Measurements from ENCODE around the gene WNT9A.
"Not testable (repeated sequence)": the region's sequence is repeated elsewhere in the genome, so short reads cannot be mapped to it uniquely, and the experiment has no call there.

Gene WNT9A

GRCh38 chr1:227966733-227967132, 19.0 kb upstream of the WNT9A start:
- H3K4me3 Mint-ChIP-seq; H3K36me3 Mint-ChIP-seq (ENCODE audit: low read depth); H3K27ac Mint-ChIP-seq; H3K4me1 Mint-ChIP-seq (ENCODE audit: low read depth); intact Hi-C loops (cut with micrococcal nuclease); H3K27me3 Mint-ChIP-seq; H3K9me3 Mint-ChIP-seq: not testable (repeated sequence)

GRCh38 chr1:227961651-227962466, 14.1 kb upstream of the WNT9A start:
- no peak overlapping the region for H3K4me3 Mint-ChIP-seq
- peaks cover 7% of the 10 kb centered on the region for H3K4me1 Mint-ChIP-seq (ENCODE audit: low read depth)
- intact Hi-C loops (cut with micrococcal nuclease), result no loop called here
- no peaks in the 10 kb centered on the region for H3K36me3 Mint-ChIP-seq (ENCODE audit: low read depth)
- no peak overlapping the region for H3K27ac Mint-ChIP-seq
- no peaks in the 10 kb centered on the region for H3K9me3 Mint-ChIP-seq
- H3K27me3 Mint-ChIP-seq, result peaks cover 3% of the 10 kb centered on the region

- no peaks in the 10 kb centered on the region for H3K36me3 Mint-ChIP-seq (ENCODE audit: low read depth)
- H3K4me3 Mint-ChIP-seq, result no peak overlapping the region
- intact Hi-C loops (cut with micrococcal nuclease), result no loop called here
- H3K4me1 Mint-ChIP-seq (ENCODE audit: low read depth), result peaks cover 7% of the 10 kb centered on the region
- H3K9me3 Mint-ChIP-seq, result no peaks in the 10 kb centered on the region
- H3K27ac Mint-ChIP-seq, result no peak overlapping the region
- peaks cover 4% of the 10 kb centered on the region for H3K27me3 Mint-ChIP-seq
Measured at GRCh38 chr1:227959325-227959860, 11.7 kb upstream of the WNT9A start.

GRCh38 chr1:227958617-227959324, 11.0 kb upstream of the WNT9A start:
- H3K9me3 Mint-ChIP-seq, result no peaks in the 10 kb centered on the region
- H3K27me3 Mint-ChIP-seq, result peaks cover 6% of the 10 kb centered on the region

GRCh38 chr1:227955808-227956207, 8.1 kb upstream of the WNT9A start:
- Mint-ChIP-seq H3K36me3 (ENCODE audit: low read depth) (no peaks in the 10 kb centered on the region), H3K4me3 (no peak overlapping the region), H3K9me3 (no peaks in the 10 kb centered on the region), H3K4me1 (ENCODE audit: low read depth) (no peaks in the 10 kb centered on the region), H3K27me3 (peaks cover 16% of the 10 kb centered on the region), H3K27ac (no peak overlapping the region)
- intact Hi-C loops (cut with micrococcal nuclease), result no loop called here

More at GRCh38 chr1:227958617-227959324, 11.0 kb upstream of the WNT9A start:
- intact Hi-C loops (cut with micrococcal nuclease), result no loop called here
- Mint-ChIP-seq H3K27ac (no peak overlapping the region), H3K36me3 (ENCODE audit: low read depth) (no peaks in the 10 kb centered on the region), H3K4me1 (ENCODE audit: low read depth) (peaks cover 7% of the 10 kb centered on the region), H3K4me3 (no peak overlapping the region)

- peaks cover 28% of the 10 kb centered on the region for H3K27me3 Mint-ChIP-seq
- intact Hi-C loops (cut with micrococcal nuclease), result no loop called here
- no peak overlapping the region for H3K4me3 Mint-ChIP-seq
- no peak overlapping the region for H3K27ac Mint-ChIP-seq
- H3K4me1 Mint-ChIP-seq (ENCODE audit: low read depth), result no peaks in the 10 kb centered on the region
- H3K9me3 Mint-ChIP-seq, result no peaks in the 10 kb centered on the region
- H3K36me3 Mint-ChIP-seq (ENCODE audit: low read depth), result no peaks in the 10 kb centered on the region
Measured at GRCh38 chr1:227954163-227954850, 6.6 kb upstream of the WNT9A start.

- Mint-ChIP-seq H3K36me3 (ENCODE audit: low read depth) (no peaks in the 10 kb centered on the region), H3K27me3 (peaks cover 41% of the 10 kb centered on the region)
Measured at GRCh38 chr1:227953022-227953412, 5.3 kb upstream of the WNT9A start.

GRCh38 chr1:227952374-227953021, 4.8 kb upstream of the WNT9A start:
- Mint-ChIP-seq H3K9me3 (no peaks in the 10 kb centered on the region), H3K27me3 (peaks cover 39% of the 10 kb centered on the region), H3K4me1 (ENCODE audit: low read depth) (no peaks in the 10 kb centered on the region), H3K4me3 (no peak overlapping the region), H3K36me3 (ENCODE audit: low read depth) (no peaks in the 10 kb centered on the region), H3K27ac (no peak overlapping the region)
- intact Hi-C loops (cut with micrococcal nuclease), result no loop called here

More at GRCh38 chr1:227953022-227953412, 5.3 kb upstream of the WNT9A start:
- H3K27ac Mint-ChIP-seq, result no peak overlapping the region
- H3K4me1 Mint-ChIP-seq (ENCODE audit: low read depth), result no peaks in the 10 kb centered on the region
- H3K9me3 Mint-ChIP-seq, result no peaks in the 10 kb centered on the region
- no peak overlapping the region for H3K4me3 Mint-ChIP-seq
- intact Hi-C loops (cut with micrococcal nuclease), result no loop called here

- intact Hi-C loops (cut with micrococcal nuclease), result no loop called here
- Mint-ChIP-seq H3K4me1 (ENCODE audit: low read depth) (no peaks in the 10 kb centered on the region), H3K27ac (no peak overlapping the region), H3K27me3 (peaks cover 45% of the 10 kb centered on the region), H3K9me3 (no peaks in the 10 kb centered on the region), H3K4me3 (no peak overlapping the region), H3K36me3 (ENCODE audit: low read depth) (no peaks in the 10 kb centered on the region)
Measured at GRCh38 chr1:227951624-227952373, 4.1 kb upstream of the WNT9A start.

GRCh38 chr1:227950735-227951346, 3.1 kb upstream of the WNT9A start:
- intact Hi-C loops (cut with micrococcal nuclease), result no loop called here
- Mint-ChIP-seq H3K9me3 (no peaks in the 10 kb centered on the region), H3K36me3 (ENCODE audit: low read depth) (no peaks in the 10 kb centered on the region), H3K4me3 (no peak overlapping the region), H3K27me3 (peaks cover 53% of the 10 kb centered on the region), H3K4me1 (ENCODE audit: low read depth) (peaks cover 6% of the 10 kb centered on the region), H3K27ac (no peak overlapping the region)

- Mint-ChIP-seq H3K9me3 (no peaks in the 10 kb centered on the region), H3K27me3 (peaks cover 60% of the 10 kb centered on the region), H3K4me3 (no peak overlapping the region), H3K27ac (no peak overlapping the region), H3K36me3 (ENCODE audit: low read depth) (no peaks in the 10 kb centered on the region), H3K4me1 (ENCODE audit: low read depth) (peaks cover 6% of the 10 kb centered on the region)
- intact Hi-C loops (cut with micrococcal nuclease), result no loop called here
Measured at GRCh38 chr1:227949954-227950734, 2.4 kb upstream of the WNT9A start.

GRCh38 chr1:227949341-227949921, 1.7 kb upstream of the WNT9A start:
- H3K27me3 Mint-ChIP-seq, result peaks cover 62% of the 10 kb centered on the region
- no peaks in the 10 kb centered on the region for H3K36me3 Mint-ChIP-seq (ENCODE audit: low read depth)
- no peak overlapping the region for H3K27ac Mint-ChIP-seq
- peaks cover 6% of the 10 kb centered on the region for H3K4me1 Mint-ChIP-seq (ENCODE audit: low read depth)
- intact Hi-C loops (cut with micrococcal nuclease), result no loop called here
- H3K4me3 Mint-ChIP-seq, result no peak overlapping the region
- no peaks in the 10 kb centered on the region for H3K9me3 Mint-ChIP-seq

All from dendritic cell treated with granulocyte-macrophage colony-stimulating factor and Interleukin-4, amounts not matched to agents 40 ng/mL and 50 ng/mL, for 4 days (primary cell).